ENCODE measurements around the gene IGFALS.

IGFALS gene

DNA sequence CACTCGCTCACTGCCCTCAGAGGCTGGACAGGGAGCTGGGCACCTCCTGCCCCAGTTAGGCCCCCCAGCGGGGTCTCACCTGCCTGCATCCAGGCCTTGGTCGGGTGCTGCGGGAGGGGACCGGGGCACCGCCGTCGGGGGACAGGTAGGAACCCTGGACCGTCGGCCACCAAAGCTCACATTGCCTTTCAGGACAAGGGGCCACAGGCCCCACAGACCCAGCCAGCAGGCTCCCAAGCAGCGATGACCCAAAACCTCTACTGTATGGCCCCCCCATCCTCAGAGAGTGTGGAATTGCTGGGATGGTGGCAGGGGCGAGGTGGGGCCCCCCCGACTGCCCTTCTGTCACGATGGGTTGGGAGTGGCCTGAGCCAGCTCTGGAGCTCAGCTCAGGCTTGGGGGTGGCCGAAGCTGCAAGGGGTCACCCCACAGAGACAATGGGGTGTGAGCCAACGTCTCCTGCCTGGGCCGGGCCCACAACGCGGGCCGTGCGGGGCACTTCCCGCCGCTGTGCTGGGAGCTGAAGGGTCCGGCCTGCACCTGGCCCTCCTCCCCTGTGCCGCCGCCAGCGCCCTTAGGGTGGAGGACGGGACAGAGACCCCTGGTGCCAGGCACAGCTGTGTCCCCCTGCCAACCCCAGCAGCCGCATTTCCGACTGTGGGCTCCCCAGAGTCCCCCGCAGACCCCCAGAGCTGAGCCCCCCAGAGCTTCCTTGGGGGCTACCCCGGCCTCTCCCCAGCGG is 498 bp downstream of the IGFALS start:
- no peak overlapping the region for H3K4me3 ChIP-seq (ENCODE audit: low read length)
- H3K36me3 ChIP-seq (ENCODE audit: control insufficient read depth, low read depth, low read length) = peaks cover 9% of the 10 kb centered on the region
- no peaks in the 10 kb centered on the region for H3K4me1 ChIP-seq (ENCODE audit: control insufficient read depth, low read depth, low read length)
- no peak overlapping the region for H3K27ac ChIP-seq (ENCODE audit: low read length)
- peaks cover 4% of the 10 kb centered on the region for H3K9me3 ChIP-seq (ENCODE audit: control insufficient read depth, low read depth, low read length)
- no peaks in the 10 kb centered on the region for H3K27me3 ChIP-seq (ENCODE audit: control insufficient read depth, insufficient read depth, low read length)
- H3K9ac ChIP-seq (ENCODE audit: low read length) = no peak overlapping the region

DNA sequence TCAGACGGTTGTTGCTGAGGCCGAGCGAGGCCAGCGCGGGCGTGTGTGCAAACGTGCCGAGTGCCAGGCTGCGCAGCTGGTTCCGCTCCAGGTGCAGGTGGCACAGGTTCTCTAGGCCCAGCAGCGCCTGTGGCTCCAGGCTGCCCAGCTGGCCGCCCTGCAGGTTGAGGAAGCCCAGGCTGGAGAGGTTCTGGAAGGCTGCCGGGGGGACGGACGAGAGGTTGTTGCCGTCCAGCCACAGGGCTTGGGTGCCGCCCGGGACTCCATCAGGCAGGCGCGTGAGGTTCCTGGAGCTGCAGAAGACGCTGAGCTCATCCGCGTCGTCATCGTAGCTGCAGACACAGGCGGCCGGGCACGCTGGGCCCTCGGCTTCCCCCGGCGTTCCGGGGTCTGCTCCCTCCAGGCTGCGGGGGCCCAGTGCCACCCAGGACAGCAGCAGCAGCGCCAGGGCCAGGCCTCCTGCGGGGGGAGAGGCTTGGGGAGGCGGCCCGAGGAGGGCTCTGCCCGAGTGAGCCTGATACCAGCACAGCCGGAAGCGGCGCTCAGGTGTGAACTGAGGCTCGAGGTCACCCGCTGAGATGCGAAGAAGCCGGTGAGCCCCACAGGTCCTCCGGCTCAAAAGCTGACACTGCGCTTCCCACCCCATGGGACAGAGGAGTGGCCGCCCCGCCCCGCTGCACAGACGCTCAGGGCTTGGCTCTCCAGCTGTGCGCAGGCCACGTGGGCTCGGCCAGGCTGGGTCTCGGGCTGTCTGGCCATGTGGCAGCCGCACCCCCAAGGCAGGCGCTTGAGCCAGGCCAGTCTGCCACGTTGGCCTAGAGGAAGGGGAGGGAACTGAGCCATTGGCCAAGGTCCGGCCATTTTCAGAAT is 1.3 kb downstream of the IGFALS start:
- Histone ChIP-seq H3K27ac (ENCODE audit: low read length) (no peak overlapping the region), H3K9me3 (ENCODE audit: control insufficient read depth, low read depth, low read length) (no peaks in the 10 kb centered on the region), H3K27me3 (ENCODE audit: control insufficient read depth, insufficient read depth, low read length) (no peaks in the 10 kb centered on the region), H3K4me3 (ENCODE audit: low read length) (no peak overlapping the region), H3K9ac (ENCODE audit: low read length) (no peak overlapping the region), H3K4me1 (ENCODE audit: control insufficient read depth, low read depth, low read length) (no peaks in the 10 kb centered on the region), H3K36me3 (ENCODE audit: control insufficient read depth, low read depth, low read length) (peaks cover 9% of the 10 kb centered on the region)

DNA sequence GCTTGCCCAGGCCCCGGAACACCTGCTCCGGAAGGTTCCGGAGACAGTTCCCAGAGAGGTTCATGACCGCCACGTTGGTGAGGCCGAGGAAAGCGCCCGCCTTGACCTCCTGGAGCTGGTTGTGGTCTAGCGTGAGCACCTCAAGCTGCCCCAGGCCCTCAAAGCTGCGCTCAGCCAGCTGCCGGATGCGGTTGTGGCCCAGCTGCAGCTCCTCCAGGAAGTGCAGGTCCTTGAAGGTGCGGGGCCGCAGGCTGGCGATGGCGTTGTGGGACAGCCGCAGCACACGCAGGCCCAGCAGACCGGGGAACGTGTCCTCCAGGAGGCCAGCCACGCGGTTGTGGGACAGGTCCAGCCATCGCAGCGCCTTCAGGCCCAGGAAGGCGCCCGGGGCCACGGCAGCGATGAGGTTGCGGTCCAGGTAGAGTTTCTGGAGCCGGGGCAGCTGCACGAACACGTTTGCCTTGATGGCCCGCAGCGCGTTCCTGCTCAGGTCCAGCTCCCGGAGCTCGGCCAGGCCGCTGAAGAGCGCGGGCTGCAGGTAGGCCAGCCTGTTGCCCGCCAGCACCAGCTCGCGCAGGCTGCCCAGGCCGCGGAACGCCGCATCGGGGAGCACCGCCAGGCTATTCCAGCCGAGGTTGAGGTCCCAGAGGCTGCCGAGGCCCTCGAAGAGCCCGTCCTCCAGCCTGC is 2.1 kb downstream of the IGFALS start:
- H3K27me3 ChIP-seq (ENCODE audit: control insufficient read depth, insufficient read depth, low read length) = no peaks in the 10 kb centered on the region

DNA sequence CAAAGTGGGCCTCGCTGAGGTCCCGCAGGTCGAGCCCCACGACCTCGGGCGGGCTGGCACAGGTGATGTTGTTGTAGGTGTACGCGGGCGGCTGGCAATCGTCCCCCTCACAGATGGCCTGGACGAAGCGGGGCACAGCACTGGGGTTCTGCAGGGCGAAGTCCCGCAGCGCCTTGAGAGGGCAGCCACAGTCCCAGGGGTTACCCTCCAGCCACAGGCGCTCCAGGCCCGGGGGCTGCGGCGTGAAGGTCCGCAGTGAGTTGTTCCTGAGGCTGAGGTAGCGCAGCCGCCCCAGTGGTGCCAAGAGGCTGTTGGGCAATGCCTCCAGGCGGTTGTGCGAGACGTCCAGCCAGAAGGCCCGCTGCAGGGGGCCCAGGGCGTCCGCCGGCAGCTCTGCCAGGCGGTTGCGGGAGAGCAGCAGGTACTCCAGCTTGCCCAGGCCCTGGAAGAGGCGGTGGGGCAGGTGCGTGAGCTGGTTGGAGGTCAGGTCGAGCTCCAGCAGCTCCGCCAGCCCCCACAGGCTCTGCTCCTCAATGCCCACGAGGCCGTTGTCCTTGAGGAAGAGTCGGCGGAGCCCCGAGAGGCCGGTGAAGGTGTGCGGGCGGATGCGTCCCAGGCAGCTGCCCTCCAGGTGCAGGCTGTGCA is 2.8 kb downstream of the IGFALS start:
- H3K4me1 ChIP-seq (ENCODE audit: control insufficient read depth, low read depth, low read length) = no peaks in the 10 kb centered on the region
- H3K9ac ChIP-seq (ENCODE audit: low read length) = no peak overlapping the region
- H3K9me3 ChIP-seq (ENCODE audit: control insufficient read depth, low read depth, low read length) = no peaks in the 10 kb centered on the region
- peaks cover 9% of the 10 kb centered on the region for H3K36me3 ChIP-seq (ENCODE audit: control insufficient read depth, low read depth, low read length)
- no peak overlapping the region for H3K4me3 ChIP-seq (ENCODE audit: low read length)
- H3K27ac ChIP-seq (ENCODE audit: low read length) = no peak overlapping the region
- H3K27me3 ChIP-seq (ENCODE audit: control insufficient read depth, insufficient read depth, low read length) = no peaks in the 10 kb centered on the region

More for the DNA sequence above, 2.1 kb downstream of the IGFALS start:
- no peak overlapping the region for H3K9ac ChIP-seq (ENCODE audit: low read length)
- no peaks in the 10 kb centered on the region for H3K9me3 ChIP-seq (ENCODE audit: control insufficient read depth, low read depth, low read length)
- no peaks in the 10 kb centered on the region for H3K4me1 ChIP-seq (ENCODE audit: control insufficient read depth, low read depth, low read length)
- H3K4me3 ChIP-seq (ENCODE audit: low read length) = no peak overlapping the region
- peaks cover 9% of the 10 kb centered on the region for H3K36me3 ChIP-seq (ENCODE audit: control insufficient read depth, low read depth, low read length)
- no peak overlapping the region for H3K27ac ChIP-seq (ENCODE audit: low read length)

DNA sequence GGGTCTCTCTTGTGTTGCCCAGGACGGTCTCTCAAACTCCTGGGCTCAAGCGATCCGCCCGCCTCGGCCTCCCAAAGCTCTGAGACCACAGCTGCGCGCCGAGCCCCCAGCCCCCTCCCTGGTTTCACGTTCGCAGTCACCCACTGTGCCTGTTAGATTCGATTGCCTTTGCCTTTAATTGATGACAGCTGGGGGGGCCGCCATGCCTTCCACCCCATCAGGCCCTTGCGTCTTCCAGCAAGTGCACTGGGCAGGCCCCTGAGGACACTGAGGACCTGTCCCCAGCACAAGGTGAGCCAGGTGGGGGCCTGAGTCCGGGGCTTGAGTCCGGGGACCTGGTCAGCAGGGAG is 3.3 kb downstream of the IGFALS start:
- no peaks in the 10 kb centered on the region for H3K4me1 ChIP-seq (ENCODE audit: control insufficient read depth, low read depth, low read length)
- H3K27me3 ChIP-seq (ENCODE audit: control insufficient read depth, insufficient read depth, low read length) = no peaks in the 10 kb centered on the region
- peaks cover 9% of the 10 kb centered on the region for H3K36me3 ChIP-seq (ENCODE audit: control insufficient read depth, low read depth, low read length)
- H3K9me3 ChIP-seq (ENCODE audit: control insufficient read depth, low read depth, low read length) = no peaks in the 10 kb centered on the region
- no peak overlapping the region for H3K4me3 ChIP-seq (ENCODE audit: low read length)
- H3K27ac ChIP-seq (ENCODE audit: low read length) = no peak overlapping the region
- H3K9ac ChIP-seq (ENCODE audit: low read length) = no peak overlapping the region

DNA sequence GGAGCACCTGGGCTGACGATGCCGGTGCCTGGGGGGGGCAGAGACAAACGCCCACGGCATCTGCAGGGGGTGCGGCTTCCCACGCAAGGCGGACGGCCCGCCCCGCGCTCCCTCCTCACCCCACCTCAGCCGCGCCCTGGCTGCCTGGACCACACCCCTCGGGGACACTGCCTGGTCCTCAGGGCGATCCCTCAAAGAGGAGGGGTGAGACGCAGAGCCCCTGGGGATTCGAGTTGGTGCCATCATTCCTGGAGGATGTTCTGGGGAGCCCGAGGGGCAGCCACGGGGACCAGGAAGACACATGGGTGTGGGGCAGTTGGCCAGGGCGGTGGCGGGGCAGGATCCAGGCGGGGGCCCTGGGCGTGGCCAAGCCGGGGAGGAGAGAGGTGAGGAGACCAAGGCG is 3.9 kb downstream of the IGFALS start:
- H3K9ac ChIP-seq (ENCODE audit: low read length) = no peak overlapping the region
- no peaks in the 10 kb centered on the region for H3K27me3 ChIP-seq (ENCODE audit: control insufficient read depth, insufficient read depth, low read length)
- no peak overlapping the region for H3K27ac ChIP-seq (ENCODE audit: low read length)
- peaks cover 9% of the 10 kb centered on the region for H3K36me3 ChIP-seq (ENCODE audit: control insufficient read depth, low read depth, low read length)
- no peaks in the 10 kb centered on the region for H3K9me3 ChIP-seq (ENCODE audit: control insufficient read depth, low read depth, low read length)
- no peaks in the 10 kb centered on the region for H3K4me1 ChIP-seq (ENCODE audit: control insufficient read depth, low read depth, low read length)
- H3K4me3 ChIP-seq (ENCODE audit: low read length) = no peak overlapping the region

DNA sequence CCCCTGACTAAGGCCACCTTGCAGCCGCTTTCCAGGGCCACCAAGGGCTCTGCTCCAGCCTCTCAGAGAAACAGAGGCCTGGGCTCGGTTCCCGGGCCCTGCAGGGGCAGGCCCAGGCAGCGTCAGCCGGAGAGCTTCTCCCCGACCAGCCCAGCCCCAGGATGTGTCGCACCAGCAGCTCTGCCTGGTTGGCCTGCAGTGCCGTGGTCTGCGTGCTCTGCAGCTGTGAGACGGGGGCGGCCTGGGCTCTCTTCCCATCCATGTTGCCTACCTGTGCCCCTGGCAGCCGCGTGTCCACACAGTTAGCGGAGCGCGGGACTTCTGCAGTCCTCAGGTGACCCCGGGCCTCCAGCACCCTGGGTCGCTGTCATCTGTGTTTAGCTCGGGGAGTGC is 4.8 kb downstream of the IGFALS start:
- Histone ChIP-seq H3K27me3 (ENCODE audit: control insufficient read depth, insufficient read depth, low read length) (no peaks in the 10 kb centered on the region), H3K4me1 (ENCODE audit: control insufficient read depth, low read depth, low read length) (no peaks in the 10 kb centered on the region), H3K27ac (ENCODE audit: low read length) (no peak overlapping the region), H3K9ac (ENCODE audit: low read length) (no peak overlapping the region), H3K4me3 (ENCODE audit: low read length) (no peak overlapping the region), H3K9me3 (ENCODE audit: control insufficient read depth, low read depth, low read length) (no peaks in the 10 kb centered on the region), H3K36me3 (ENCODE audit: control insufficient read depth, low read depth, low read length) (peaks cover 9% of the 10 kb centered on the region)

DNA sequence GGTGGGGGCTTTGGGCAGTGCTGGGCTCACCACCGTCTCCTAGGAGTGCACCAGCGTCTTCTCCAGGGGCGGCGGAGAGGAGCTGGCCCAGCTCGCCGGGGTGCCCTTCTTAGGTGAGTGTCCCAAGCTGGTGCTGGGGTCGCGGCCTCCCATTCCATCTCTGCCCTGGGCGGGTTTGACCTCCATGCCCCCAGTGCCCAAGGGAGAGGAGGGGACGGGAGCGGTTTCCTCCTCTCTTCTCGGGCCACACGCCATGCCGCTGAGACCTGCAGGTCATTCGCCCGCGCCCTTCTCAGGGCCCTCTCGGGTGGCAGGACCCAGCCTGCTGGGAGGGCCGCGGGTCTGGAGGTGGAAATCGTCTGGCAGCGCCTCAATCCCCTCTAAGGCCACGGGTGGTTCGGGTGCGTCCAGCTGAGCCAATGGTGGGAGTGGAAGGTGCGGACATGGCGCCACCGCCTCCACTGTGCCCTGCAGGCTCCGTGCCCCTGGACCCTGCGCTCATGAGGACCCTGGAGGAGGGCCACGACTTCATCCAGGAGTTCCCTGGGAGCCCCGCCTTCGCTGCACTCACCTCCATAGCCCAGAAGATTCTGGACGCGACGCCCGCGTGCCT is 5.3 kb downstream of the IGFALS start:
- Histone ChIP-seq H3K9ac (ENCODE audit: low read length) (no peak overlapping the region), H3K27ac (ENCODE audit: low read length) (no peak overlapping the region), H3K27me3 (ENCODE audit: control insufficient read depth, insufficient read depth, low read length) (no peaks in the 10 kb centered on the region), H3K36me3 (ENCODE audit: control insufficient read depth, low read depth, low read length) (peaks cover 9% of the 10 kb centered on the region), H3K4me1 (ENCODE audit: control insufficient read depth, low read depth, low read length) (no peaks in the 10 kb centered on the region), H3K9me3 (ENCODE audit: control insufficient read depth, low read depth, low read length) (no peaks in the 10 kb centered on the region), H3K4me3 (ENCODE audit: low read length) (no peak overlapping the region)

DNA sequence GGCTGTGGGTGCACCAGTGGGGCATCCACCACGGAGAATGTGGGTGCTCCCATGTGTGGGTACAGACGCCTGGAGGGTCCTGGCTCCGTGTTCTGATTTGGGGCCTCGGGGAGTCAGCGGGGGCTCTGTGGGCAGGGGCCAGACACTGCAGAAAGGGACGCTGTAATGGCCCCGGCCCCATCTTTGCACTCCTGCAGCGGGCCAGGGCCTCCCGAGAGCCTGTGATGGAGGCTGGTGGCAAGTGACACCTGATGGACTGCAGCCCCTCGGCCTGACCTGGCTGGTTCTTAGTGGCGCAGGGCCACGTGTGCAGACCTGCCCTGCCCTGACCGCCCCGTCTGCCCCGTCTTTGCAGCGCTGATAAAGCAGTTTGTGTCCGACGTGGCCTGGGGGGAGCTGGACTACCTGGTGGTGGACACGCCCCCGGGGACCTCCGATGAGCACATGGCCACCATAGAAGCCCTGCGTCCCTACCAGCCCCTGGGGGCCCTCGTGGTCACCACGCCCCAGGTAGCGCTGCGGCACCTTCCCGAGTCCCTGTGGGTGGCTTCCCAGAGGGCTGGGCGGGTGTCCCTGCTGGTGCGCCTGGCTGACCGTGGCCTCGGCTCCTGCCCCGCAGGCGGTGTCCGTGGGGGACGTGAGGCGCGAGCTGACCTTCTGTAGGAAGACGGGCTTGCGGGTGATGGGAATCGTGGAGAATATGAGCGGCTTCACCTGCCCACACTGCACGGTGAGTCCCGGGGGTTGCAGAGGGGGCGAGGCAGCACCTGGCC is 6.0 kb downstream of the IGFALS start:
- Histone ChIP-seq H3K27ac (ENCODE audit: low read length) (no peak overlapping the region), H3K36me3 (ENCODE audit: control insufficient read depth, low read depth, low read length) (peaks cover 9% of the 10 kb centered on the region), H3K9ac (ENCODE audit: low read length) (no peak overlapping the region), H3K4me3 (ENCODE audit: low read length) (no peak overlapping the region), H3K27me3 (ENCODE audit: control insufficient read depth, insufficient read depth, low read length) (no peaks in the 10 kb centered on the region), H3K9me3 (ENCODE audit: control insufficient read depth, low read depth, low read length) (no peaks in the 10 kb centered on the region), H3K4me1 (ENCODE audit: control insufficient read depth, low read depth, low read length) (no peaks in the 10 kb centered on the region)

DNA sequence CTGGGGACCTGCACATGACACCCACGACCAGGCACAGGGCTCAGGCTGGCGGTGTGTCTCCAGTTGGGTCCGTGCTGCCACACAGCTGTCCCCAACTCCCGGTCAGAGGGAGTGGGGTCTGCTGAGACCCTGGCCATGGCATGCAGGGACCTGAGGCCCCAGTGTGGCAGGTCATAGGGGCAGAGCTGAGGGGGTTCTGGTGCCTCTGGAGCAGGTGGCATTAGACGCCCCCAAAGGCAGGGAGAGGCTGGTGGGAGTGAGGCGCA is 6.5 kb downstream of the IGFALS start:
- no peak overlapping the region for H3K4me3 ChIP-seq (ENCODE audit: low read length)
- H3K27me3 ChIP-seq (ENCODE audit: control insufficient read depth, insufficient read depth, low read length) = no peaks in the 10 kb centered on the region
- H3K4me1 ChIP-seq (ENCODE audit: control insufficient read depth, low read depth, low read length) = no peaks in the 10 kb centered on the region
- H3K36me3 ChIP-seq (ENCODE audit: control insufficient read depth, low read depth, low read length) = peaks cover 9% of the 10 kb centered on the region
- no peak overlapping the region for H3K9ac ChIP-seq (ENCODE audit: low read length)
- H3K27ac ChIP-seq (ENCODE audit: low read length) = no peak overlapping the region
- no peaks in the 10 kb centered on the region for H3K9me3 ChIP-seq (ENCODE audit: control insufficient read depth, low read depth, low read length)

All from iPS-18a (cell line).